ENCODE data around the gene NAV2.

Gene NAV2

DNA sequence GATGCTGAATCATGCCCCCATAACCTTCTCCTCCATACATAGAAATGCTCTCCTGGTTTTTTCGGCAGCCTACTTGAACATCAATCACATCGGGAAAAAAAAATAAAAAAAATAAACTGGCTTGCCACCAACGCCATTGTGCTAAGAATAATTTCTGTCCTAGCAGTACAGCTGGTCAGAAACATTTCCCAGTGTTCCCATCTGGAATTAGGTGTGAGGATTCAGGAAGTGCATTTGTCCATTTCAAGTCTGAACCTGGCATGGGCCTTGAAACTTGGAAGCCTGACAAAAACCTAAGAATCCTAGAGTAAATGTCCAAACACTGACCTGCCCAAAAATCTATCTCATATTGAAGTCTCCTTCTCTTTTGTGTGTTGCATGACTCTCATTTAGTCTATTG, 16.6 kb upstream of the NAV2 start:
- TF ChIP-seq CTCF (IDR thresholded peaks at IDR 0.05; ENCODE audit: low read depth, low read length), result no peak
- no peak for DNase-seq (ENCODE audit: low read depth, low spot score)

DNA sequence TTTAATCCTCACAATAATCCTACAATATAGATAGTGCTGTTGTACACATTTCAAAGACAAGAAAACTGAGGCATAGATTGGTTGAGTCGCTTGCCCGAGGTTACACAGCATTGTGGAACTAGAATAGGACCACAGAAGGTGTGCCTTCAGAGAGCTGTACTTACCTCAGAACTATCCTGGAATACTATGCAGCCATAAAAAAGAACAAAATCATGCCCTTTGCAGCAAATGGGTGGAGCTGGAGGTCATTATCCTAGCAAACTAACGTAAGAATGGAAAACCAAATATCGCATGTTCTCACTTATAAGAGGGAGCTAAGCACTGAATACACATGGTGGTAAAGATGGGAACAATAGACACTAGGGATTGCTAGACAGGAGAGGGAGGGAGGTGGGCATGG, 15.7 kb upstream of the NAV2 start:
- TF ChIP-seq CTCF (IDR thresholded peaks at IDR 0.05; ENCODE audit: low read depth, low read length), result no peak
- in situ Hi-C loops (cut with HindIII; ENCODE audit: low sequenced_read_pairs), result no loop called here
- no peak for DNase-seq (ENCODE audit: low read depth, low spot score)
- H3K4me3 ChIP-seq (ENCODE audit: low read depth, low read length), result no peak overlapping the region

More for the DNA sequence above, 16.6 kb upstream of the NAV2 start:
- H3K4me3 ChIP-seq (ENCODE audit: low read depth, low read length), result no peak overlapping the region
- in situ Hi-C loops (cut with HindIII; ENCODE audit: low sequenced_read_pairs), result no loop called here

- no peak overlapping the region for H3K4me3 ChIP-seq (ENCODE audit: low read depth, low read length)
- TF ChIP-seq CTCF (IDR thresholded peaks at IDR 0.05; ENCODE audit: low read depth, low read length), result no peak
- in situ Hi-C loops (cut with HindIII; ENCODE audit: low sequenced_read_pairs), result no loop called here
- no peak for DNase-seq (ENCODE audit: low read depth, low spot score)
These were observed 14.9 kb upstream of the NAV2 start for GRCh38 chr11:19697721-19698121.

DNA sequence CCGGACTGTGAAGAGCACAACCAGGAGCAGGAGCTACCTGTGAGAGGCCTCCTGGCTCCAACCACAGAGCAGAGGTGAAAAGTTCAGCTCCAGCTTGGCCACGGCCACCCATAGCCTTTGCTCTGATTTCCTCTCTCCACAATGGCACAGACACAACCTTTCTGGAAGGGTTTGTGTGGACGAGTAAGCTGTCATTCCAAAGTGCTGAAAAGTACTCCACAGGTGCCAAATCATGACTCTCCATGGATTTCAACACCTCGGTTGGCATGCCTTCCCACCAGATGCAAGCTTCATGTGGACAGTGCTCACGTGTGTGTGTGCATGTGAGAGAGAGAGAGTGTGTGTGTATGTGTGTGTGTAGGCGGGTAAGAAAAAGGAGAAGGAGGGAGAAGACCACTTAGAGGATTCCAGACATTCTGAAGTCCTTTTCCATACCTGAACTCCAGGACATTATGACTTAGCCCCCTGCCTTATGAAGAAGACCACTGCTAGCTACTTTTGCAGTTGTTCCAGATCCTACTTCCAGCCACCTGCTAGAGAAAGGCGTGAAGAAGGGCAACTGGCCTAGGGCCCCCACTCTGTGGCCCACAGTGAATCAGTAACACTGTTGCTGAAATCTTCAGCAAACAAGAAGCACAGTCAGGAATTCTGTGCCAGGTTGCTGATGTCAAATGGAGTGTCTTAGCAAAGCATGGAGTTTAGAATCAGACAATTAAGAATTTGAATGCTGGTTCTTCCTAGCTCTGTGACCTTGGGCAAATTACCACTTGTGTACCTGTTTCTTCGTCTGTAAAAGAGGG, 13.9 kb upstream of the NAV2 start:
- in situ Hi-C loops (cut with HindIII; ENCODE audit: low sequenced_read_pairs), result no loop called here
- no peak for DNase-seq (ENCODE audit: low read depth, low spot score)
- no peak for TF ChIP-seq CTCF (IDR thresholded peaks at IDR 0.05; ENCODE audit: low read depth, low read length)
- no peak overlapping the region for H3K4me3 ChIP-seq (ENCODE audit: low read depth, low read length)

- no peak for DNase-seq (ENCODE audit: low read depth, low spot score)
- no peak overlapping the region for H3K4me3 ChIP-seq (ENCODE audit: low read depth, low read length)
- in situ Hi-C loops (cut with HindIII; ENCODE audit: low sequenced_read_pairs), result no loop called here
- no peak for TF ChIP-seq CTCF (IDR thresholded peaks at IDR 0.05; ENCODE audit: low read depth, low read length)
These were observed 11.2 kb upstream of the NAV2 start for GRCh38 chr11:19701421-19701820.

GRCh38 chr11:19702620-19703019, 10.0 kb upstream of the NAV2 start:
- DNase-seq (ENCODE audit: low read depth, low spot score), result no peak
- no peak overlapping the region for H3K4me3 ChIP-seq (ENCODE audit: low read depth, low read length)
- in situ Hi-C loops (cut with HindIII; ENCODE audit: low sequenced_read_pairs), result no loop called here
- TF ChIP-seq CTCF (IDR thresholded peaks at IDR 0.05; ENCODE audit: low read depth, low read length), result no peak
